Lower leg skin (tissue), 4 donors: ENCODE results near the gene PNMT. TPM values are rescaled to one million over a fixed set of nuclear protein-coding genes. Genes with fewer than 3 reads are reported as not detected.
"Not testable (repeated sequence)": the region's sequence is repeated elsewhere in the genome, so short reads cannot be mapped to it uniquely, and the experiment has no call there.

Experiments
- DNase-seq, 2 donors: peaks; one replicate each; pipeline ENCODE4 v3.0.0-alpha.2; 2019; ENCODE audit warnings: low spot score in 2 of 2
- H3K4me3 ChIP-seq: fragments of 200-600 bp; sonication (generic); 2 replicates; pipeline ENCODE4 v1.5.1; 2017; ENCODE audit warnings: mild to moderate bottlenecking, low read depth; ENCODE audit not compliant: poor library complexity, severe bottlenecking
- POLR2A ChIP-seq, 2 donors: fragments of 450-650 bp; IDR thresholded peaks; one replicate each; pipeline ENCODE4 v1.6.1; 2016 to 2017; ENCODE audit warnings: antibody characterized with exemption in 2 of 2, mild to moderate bottlenecking in 1 of 2, moderate library complexity in 1 of 2
- WGBS, 2 donors: methylation state at CpG; one replicate each; pipeline ENCODE4 v1.1.5; 2018; 5-methylcytosine and 5-hydroxymethylcytosine counted together
- intact Hi-C: fragments of 100-400 bp; cut with DNase I; formaldehyde crosslinking; loops from one replicate; pipeline ENCODE4 v1.15.0; 2023; ENCODE audit warnings: low total_unique reads
- total RNA-seq, 4 donors: library from RNA; depleted of rRNA; stranded (reverse); fragments of >200 nt; gene quantifications; one replicate each; pipeline ENCODE4 v1.1.0, GENCODE V29; 2016
- TF ChIP-seq, protein P1 (sequence below), 3 donors: fragments of 450-650 bp; IDR thresholded peaks; one replicate each; pipeline ENCODE4 v1.5.1; 2016; ENCODE audit warnings: antibody characterized with exemption in 3 of 3, mild to moderate bottlenecking in 3 of 3, moderate library complexity in 2 of 3

The PNMT gene
- total RNA-seq, 4 donors from 2014 or later = 1.6 to 3.8 (median 1.9) TPM

DNA sequence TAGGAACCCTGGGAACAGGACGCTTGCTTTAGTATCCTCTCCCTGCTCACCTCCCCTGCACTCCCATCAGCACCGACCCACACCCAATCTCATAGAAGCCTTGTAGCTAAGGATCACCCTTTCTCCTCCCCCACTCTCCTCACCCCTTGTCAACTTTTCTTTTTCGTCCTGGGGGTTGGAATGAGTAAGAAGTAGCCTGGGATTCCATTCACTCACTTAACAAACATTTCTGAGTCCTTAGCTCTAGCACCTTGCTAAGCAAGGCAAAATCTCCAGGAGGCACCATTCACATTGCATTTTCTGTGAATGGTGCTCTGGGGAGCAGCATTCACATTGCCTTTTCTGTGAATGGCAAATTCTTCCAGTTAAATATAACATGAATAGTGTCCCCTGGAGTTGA is 20.7 kb downstream of the PNMT start:
- 51 to 53% methylated on average over 3 of the region's 3 CpGs for WGBS, 2 donors
- TF ChIP-seq POLR2A (IDR thresholded peaks at IDR 0.05) = no peak
- TF ChIP-seq, protein P1, sequence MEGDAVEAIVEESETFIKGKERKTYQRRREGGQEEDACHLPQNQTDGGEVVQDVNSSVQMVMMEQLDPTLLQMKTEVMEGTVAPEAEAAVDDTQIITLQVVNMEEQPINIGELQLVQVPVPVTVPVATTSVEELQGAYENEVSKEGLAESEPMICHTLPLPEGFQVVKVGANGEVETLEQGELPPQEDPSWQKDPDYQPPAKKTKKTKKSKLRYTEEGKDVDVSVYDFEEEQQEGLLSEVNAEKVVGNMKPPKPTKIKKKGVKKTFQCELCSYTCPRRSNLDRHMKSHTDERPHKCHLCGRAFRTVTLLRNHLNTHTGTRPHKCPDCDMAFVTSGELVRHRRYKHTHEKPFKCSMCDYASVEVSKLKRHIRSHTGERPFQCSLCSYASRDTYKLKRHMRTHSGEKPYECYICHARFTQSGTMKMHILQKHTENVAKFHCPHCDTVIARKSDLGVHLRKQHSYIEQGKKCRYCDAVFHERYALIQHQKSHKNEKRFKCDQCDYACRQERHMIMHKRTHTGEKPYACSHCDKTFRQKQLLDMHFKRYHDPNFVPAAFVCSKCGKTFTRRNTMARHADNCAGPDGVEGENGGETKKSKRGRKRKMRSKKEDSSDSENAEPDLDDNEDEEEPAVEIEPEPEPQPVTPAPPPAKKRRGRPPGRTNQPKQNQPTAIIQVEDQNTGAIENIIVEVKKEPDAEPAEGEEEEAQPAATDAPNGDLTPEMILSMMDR (IDR thresholded peaks at IDR 0.05) = no peak
- no peak for DNase-seq
- H3K4me3 ChIP-seq = no peak overlapping the region
- intact Hi-C loops = no loop called here

DNA sequence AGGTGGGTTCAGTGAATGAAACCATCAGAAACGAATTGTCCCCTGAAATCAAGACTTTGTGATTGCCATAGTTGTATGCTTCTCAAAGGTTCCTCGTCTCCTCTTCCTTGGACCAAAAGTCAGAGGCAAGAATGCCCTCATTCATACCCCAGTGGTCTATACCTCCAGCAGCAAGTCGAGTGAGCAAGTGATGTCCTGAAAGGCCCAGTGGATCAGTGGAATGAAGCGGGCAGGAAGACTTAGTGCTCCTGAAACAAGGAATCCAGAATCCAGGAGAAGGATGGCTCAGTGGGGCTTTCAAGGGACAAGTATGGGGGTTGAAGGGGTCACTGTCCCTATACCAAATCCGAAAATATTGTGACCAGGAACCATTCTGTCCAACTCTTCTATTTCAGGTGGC is 26.3 kb downstream of the PNMT start:
- 86 to 88% methylated on average over 5 of the region's 5 CpGs for WGBS, 2 donors

DNA sequence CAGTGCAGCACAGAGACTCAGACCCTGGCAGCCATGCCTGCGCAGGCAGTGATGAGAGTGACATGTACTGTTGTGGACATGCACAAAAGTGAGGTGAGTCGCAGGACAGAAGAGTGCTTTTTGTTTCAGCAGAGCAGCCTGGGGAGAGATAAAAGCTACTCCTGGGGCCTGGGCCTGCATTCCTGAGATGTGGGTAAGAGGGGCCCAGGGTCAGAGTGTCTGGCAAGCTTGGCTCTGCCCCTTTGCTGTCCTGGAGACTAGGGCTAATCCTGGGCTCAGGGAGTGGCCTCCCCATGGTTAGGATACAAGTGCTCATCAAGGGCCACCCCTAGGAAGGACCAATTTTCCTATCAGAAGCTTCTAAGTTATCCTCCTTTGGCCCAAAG is 26.8 kb downstream of the PNMT start:
- TF ChIP-seq POLR2A (IDR thresholded peaks at IDR 0.05) = no peak
- TF ChIP-seq, protein P1 (IDR thresholded peaks at IDR 0.05) = no peak
- WGBS, 2 donors = 89 to 92% methylated on average over 2 of the region's 2 CpGs

More for the DNA sequence above, 26.3 kb downstream of the PNMT start:
- TF ChIP-seq, protein P1 (IDR thresholded peaks at IDR 0.05) = no peak
- no peak for TF ChIP-seq POLR2A (IDR thresholded peaks at IDR 0.05)
- no peak overlapping the region for H3K4me3 ChIP-seq
- intact Hi-C loops = no loop called here
- DNase-seq = no peak

DNA sequence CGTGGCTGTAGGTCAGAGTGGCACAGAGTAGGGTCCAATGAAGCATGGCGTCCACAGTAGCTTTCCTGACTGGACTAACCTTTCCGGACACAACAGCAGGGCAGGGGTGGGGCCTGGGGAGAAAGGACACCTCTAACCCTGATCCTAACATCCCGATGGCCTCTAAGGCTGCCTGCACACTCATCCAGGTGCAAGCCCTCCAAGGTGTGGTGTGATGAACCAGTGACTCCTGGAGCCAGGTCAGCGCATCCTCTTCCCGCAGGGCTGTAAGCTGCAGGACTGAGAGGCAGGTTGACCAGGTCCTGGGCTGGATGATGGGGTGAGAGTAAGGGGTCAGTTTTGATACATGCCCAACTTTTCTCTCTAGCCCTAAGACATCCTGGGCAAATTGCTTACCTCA is 28.5 kb downstream of the PNMT start:
- intact Hi-C loops = no loop called here
- DNase-seq = no peak
- no peak for TF ChIP-seq POLR2A (IDR thresholded peaks at IDR 0.05)
- TF ChIP-seq, protein P1 (IDR thresholded peaks at IDR 0.05) = no peak
- no peak overlapping the region for H3K4me3 ChIP-seq
- 88 to 94% methylated on average over 6 of the region's 6 CpGs for WGBS, 2 donors

More for the DNA sequence above, 26.8 kb downstream of the PNMT start:
- H3K4me3 ChIP-seq = no peak overlapping the region
- intact Hi-C loops = no loop called here
- DNase-seq = no peak

DNA sequence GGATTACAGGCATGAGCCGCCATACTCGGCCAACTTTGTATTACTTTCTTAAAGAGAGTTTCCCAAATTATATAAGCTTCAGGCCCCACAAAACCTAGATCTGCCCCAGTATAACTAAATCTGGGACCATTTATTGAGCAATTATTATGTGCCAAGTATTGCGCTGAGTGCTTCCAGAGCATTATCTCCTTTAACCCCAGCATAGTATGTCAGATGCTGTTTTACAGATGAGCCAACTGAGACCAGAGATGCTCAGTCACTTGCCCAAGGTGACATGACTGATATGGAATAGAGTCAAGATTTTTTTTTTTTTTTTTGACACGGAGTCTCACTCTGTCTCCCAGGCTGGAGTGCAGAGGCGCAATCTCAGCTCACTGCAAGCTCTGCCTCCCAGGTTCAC is 29.7 kb downstream of the PNMT start:
- 91 to 93% methylated on average over 5 of the region's 5 CpGs for WGBS, 2 donors

DNA sequence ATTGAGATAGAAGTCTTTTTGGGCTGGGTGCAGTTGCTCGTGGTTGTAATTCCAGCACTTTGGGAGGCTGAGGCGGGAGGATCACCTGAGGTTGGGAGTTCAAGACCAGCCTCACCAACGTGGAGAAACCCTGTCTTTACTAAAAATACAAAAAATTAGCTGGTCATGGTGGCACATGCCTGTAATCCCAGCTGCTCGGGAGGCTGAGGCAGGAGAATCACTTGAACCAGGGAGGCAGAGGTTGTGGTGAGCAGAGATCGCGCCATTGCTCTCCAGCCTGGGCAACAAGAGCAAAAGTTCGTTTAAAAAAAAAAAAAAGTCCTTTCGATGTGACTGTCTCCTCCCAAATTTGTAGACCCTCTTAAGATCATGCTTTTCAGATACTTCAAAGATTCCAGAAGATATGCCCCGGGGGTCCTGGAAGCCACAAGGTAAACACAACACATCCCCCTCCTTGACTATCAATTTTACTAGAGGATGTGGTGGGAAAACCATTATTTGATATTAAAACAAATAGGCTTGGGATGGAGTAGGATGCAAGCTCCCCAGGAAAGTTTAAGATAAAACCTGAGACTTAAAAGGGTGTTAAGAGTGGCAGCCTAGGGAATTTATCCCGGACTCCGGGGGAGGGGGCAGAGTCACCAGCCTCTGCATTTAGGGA is 31.0 kb downstream of the PNMT start:
- intact Hi-C loops, DNase-seq, H3K4me3 ChIP-seq: not testable (repeated sequence)
- WGBS, 2 donors = 38 to 48% methylated on average over 11 of the region's 11 CpGs

More for the DNA sequence above, 29.7 kb downstream of the PNMT start:
- intact Hi-C loops = no loop called here
- no peak for DNase-seq
- no peak overlapping the region for H3K4me3 ChIP-seq
- TF ChIP-seq, protein P1 (IDR thresholded peaks at IDR 0.05) = no peak
- no peak for TF ChIP-seq POLR2A (IDR thresholded peaks at IDR 0.05)
